ENCODE results near the gene SFXN5.

SFXN5 gene

DNA sequence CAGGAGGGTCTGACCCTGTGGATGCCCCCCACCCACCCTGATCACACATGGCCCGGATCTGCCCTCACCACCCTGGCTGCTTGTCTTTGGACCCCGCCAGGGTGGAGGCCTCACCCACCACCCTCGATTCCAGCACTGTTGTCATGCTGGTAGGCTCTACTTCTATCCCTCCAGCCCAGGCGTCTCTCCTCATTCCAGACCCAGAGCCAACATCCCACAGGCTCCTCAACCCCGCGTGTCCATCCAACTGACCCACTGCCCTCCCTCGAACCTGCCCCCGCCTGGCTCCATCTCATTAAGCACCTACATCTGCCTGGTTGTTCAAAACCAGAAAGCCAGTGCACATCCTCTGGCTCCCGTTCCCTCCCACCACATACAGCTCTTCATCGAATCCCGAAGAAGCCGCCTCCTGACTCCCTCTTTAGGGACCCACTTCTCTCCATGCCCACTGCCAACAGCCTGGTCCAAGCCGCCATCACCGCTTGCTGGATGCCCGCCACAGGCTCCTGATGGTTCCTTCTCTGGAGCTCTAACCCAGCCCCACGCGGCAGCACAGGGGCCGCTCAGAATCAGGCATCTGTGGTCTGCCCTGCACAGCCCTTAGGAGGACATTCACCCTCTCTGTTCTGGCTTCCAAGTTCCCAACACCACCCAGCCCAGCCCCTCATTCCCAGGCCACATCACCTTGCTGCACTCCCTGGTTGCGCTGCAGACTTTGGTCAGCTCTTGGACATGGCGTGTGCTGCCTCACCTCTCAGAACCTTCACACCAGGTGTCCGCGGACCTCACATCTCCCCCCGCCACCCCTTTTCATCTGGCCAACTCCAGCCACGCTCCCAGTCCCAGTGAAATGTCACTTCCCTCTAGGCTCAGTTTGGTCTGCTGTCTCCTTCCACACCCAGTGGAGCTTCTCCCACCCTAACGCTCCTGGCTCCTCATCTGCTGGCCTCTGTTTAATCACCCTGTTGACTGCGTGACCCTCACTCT lies 111.2 kb downstream of the SFXN5 start:
- TF ChIP-seq Cebpa-rat (IDR thresholded peaks at IDR 0.05), result no peak
- Histone ChIP-seq H3K4me1 (peaks cover 63% of the 10 kb centered on the region), H3K9me3 (no peaks in the 10 kb centered on the region), H3K27ac (peak overlapping the region; percentile 60; the same call in 1 of the 2 replicates), H3K4me2 (peak overlapping the region; percentile 81), H3K4me3 (no peak overlapping the region), H3K9ac (peak overlapping the region; percentile 4; the same call in 1 of the 2 replicates), H4K20me1 (peaks cover 10% of the 10 kb centered on the region; the same call in 1 of the 2 replicates), H3K36me3 (no peaks in the 10 kb centered on the region), H3K27me3 (no peaks in the 10 kb centered on the region)

DNA sequence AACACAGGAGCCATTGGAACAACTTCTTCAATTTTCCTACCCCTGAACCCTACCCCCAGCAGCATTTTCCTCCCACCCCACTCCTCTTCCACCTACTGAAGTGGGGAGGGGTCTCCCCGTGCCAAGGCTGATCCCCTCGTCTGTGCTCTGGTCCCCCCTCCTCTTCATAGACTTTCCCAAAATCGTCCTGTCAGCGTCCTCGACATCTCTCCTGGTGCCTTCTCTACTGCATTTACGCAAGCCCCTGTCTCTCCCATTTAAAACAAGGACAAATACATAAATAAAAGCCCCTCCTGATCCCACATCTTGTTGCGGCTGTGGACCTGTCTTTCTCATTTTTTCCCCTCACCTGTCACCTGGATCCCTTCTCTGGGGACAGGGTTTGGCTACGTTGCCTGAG lies 112.0 kb downstream of the SFXN5 start:
- Histone ChIP-seq H3K4me2 (no peak overlapping the region), H3K27me3 (no peaks in the 10 kb centered on the region), H3K36me3 (no peaks in the 10 kb centered on the region), H3K9ac (no peak overlapping the region), H3K4me1 (peaks cover 63% of the 10 kb centered on the region), H3K4me3 (no peak overlapping the region), H3K9me3 (no peaks in the 10 kb centered on the region), H3K27ac (no peak overlapping the region), H4K20me1 (peaks cover 10% of the 10 kb centered on the region; the same call in 1 of the 2 replicates)
- no peak for TF ChIP-seq Cebpa-rat (IDR thresholded peaks at IDR 0.05)

DNA sequence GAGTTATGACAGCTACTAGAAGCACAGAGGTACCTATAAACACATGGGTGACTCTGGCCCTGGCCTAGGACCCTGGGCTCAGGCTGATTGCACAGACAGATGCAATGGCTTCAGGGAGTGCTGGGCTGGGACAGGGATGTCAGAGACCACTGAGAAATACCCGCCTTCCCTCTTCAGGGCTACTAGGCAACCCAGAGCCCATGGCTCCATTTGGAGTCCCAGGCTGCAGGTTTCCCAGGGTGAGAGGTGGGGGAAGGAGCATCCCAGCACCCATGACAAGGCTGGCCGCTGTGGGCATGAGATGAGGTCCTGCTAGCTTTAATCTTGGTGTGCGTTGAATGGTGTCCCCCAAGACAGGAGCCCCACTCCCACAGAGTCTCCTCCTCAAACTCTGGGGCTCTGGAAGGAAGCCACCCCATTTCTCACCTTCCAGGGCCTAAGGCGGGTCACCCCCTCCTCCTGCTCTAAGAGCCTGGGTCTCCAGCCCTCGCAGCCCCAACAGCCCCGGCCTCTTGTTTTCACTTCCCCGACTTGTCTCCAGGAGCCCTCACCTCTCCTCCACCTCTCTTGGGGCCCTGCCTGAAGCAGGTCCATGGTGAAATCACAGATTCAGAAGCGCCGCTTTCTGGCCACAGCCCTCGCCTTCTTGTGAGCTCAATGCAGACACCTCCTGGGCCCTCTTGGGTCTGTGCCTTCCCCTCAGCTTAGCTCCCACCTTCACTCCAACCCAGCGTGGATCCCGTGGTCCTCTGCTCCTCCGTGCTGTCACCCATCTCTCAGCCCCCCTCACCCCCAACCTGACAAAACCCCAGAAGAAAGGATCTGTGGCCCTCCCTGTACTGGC lies 112.7 kb downstream of the SFXN5 start:
- peaks cover 10% of the 10 kb centered on the region; the same call in 1 of the 2 replicates for H4K20me1 ChIP-seq
- no peak overlapping the region for H3K9ac ChIP-seq
- no peak overlapping the region for H3K4me3 ChIP-seq
- no peaks in the 10 kb centered on the region for H3K9me3 ChIP-seq
- no peak overlapping the region for H3K4me2 ChIP-seq
- H3K36me3 ChIP-seq, result no peaks in the 10 kb centered on the region
- TF ChIP-seq Cebpa-rat (IDR thresholded peaks at IDR 0.05), result no peak
- H3K4me1 ChIP-seq, result peaks cover 63% of the 10 kb centered on the region
- H3K27ac ChIP-seq, result no peak overlapping the region
- H3K27me3 ChIP-seq, result no peaks in the 10 kb centered on the region

DNA sequence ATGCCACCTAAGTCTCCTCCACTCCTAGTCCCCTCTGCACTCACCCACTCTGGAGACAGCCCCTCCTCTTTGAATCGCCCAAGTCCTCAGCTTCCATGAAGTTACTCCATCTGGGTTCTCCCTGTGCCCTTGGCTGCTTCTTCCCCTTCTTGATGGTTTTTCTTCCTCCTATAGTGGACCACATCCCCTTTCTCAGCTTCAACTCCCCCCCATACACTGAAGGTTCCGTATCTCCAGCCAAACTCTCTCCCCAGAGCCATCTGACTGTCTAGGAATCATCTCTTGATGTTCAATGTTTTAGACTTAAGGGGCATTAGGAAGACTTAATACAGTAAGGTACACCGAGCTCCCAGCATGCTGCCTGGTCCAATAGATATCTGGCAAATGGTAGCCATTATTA lies 114.6 kb downstream of the SFXN5 start:
- peak overlapping the region; percentile 2; the same call in 1 of the 2 replicates for H3K4me2 ChIP-seq

DNA sequence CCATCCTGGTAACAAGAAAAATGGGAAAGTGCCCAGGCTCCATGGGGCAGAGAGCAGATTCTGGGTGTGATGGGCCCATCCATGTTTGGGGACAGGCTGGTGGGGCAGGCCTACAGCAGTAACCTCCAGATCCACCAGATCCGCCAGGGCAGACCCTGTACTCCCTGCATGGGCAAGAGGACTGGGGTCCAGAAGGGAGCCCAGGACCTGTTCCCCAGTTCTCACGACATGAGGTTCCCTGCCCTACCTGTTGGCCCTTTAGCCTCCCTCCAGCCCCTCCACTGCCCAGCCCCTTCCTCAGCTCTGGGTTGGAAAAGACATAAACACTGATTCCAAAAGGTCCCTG lies 115.5 kb downstream of the SFXN5 start:
- H3K9ac ChIP-seq, result no peak overlapping the region
- no peak for TF ChIP-seq Cebpa-rat (IDR thresholded peaks at IDR 0.05)
- H3K27ac ChIP-seq, result no peak overlapping the region; the same call in 1 of the 2 replicates
- H4K20me1 ChIP-seq, result no peaks in the 10 kb centered on the region
- H3K36me3 ChIP-seq, result no peaks in the 10 kb centered on the region
- H3K4me3 ChIP-seq, result no peak overlapping the region
- peaks cover 50% of the 10 kb centered on the region for H3K4me1 ChIP-seq
- H3K9me3 ChIP-seq, result no peaks in the 10 kb centered on the region
- peak overlapping the region; percentile 94 for H3K4me2 ChIP-seq
- no peaks in the 10 kb centered on the region for H3K27me3 ChIP-seq

More for the DNA sequence above, 114.6 kb downstream of the SFXN5 start:
- no peaks in the 10 kb centered on the region for H3K36me3 ChIP-seq
- H4K20me1 ChIP-seq, result peaks cover 9% of the 10 kb centered on the region; the same call in 1 of the 2 replicates
- H3K27ac ChIP-seq, result no peak overlapping the region
- H3K4me1 ChIP-seq, result peaks cover 56% of the 10 kb centered on the region
- no peak overlapping the region for H3K9ac ChIP-seq
- H3K9me3 ChIP-seq, result no peaks in the 10 kb centered on the region
- TF ChIP-seq Cebpa-rat (IDR thresholded peaks at IDR 0.05), result no peak
- H3K27me3 ChIP-seq, result no peaks in the 10 kb centered on the region
- H3K4me3 ChIP-seq, result no peak overlapping the region

DNA sequence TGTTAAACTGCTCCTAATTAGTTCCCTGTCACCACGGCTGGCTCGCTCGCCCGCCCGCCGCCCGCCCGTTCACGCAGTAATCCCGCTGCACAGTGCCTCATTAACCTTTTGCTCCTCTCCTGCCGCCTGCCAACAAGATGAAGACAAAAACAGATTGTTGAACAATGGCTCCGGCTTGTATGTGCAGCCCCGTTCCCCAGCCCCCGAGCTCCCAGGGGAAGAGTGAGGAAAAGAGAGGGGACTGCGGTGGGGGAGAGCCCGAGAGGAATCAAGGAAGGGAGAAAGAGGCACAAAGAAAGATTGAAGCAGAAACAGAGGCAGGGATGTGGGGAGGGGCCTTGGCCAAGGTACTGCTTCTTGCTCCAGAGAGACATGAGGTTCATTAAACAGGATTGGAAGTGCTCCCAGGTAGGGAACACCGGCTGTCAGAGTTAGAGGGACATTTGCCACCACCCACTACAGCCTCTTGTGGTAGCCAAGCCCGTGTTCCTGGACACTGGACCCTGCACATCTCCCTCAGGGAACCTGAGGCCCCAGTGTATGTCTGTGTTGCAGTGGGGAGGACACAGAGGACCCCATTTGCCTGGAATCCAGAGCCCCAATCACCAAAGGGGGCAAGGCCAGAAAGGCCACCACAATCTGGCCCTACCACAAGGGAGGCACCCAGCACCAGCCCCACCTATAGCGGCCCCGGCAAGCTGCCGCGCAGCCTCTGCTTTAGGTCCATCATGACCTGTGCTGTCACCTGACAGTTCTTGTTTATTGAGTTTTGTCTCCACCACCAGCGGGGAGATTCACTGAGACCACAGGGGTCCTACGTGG lies 116.1 kb downstream of the SFXN5 start:
- Histone ChIP-seq H3K4me2 (peak overlapping the region; percentile 94), H3K27me3 (no peaks in the 10 kb centered on the region)

DNA sequence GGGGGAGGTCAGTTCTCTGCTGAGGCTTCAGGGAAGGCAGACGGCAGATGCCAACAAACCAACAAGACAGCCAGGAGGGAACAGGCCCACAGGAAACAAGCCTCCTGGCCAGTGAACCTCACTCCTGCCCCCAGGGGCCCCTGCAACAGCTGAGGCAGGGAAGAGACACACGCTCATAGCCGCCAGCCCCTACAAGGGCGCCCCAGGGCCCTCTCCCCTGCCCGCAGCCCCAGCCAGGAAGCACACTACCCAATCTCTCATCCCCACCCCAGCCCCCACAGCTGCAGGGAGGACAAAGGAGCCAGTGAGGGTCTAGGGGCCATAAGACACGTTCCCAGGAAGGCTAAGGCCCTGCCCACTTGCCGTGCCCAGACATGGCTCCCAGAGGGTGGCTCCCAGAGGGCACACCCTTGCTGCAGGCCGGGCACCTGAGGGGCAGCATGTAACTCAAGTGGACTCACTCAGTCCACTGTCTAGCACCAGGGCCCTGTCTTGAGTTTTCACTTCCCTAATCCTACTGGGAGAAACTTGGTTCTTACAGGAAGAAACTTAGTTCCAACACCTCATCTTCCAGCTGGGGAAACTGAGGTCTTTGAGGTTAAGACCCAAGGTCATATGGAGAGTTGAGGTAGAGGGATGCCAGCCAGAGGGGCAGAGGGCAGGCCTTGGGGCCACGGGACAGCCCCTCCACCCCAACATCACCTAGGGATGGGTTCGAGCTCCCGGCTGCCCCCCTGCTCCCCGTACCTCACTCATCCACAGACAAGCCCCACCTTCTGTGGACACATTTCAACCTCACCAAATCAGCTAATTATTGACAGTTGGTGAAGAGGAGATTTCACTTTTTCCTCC lies 116.9 kb downstream of the SFXN5 start:
- peak overlapping the region; percentile 68 for H3K9ac ChIP-seq
- no peaks in the 10 kb centered on the region for H3K9me3 ChIP-seq
- H3K4me2 ChIP-seq, result peak overlapping the region; percentile 94
- no peaks in the 10 kb centered on the region for H4K20me1 ChIP-seq
- H3K4me1 ChIP-seq, result peaks cover 39% of the 10 kb centered on the region
- H3K4me3 ChIP-seq, result peak overlapping the region; percentile 47
- H3K36me3 ChIP-seq, result no peaks in the 10 kb centered on the region
- H3K27ac ChIP-seq, result peak overlapping the region; percentile 86
- no peaks in the 10 kb centered on the region for H3K27me3 ChIP-seq
- TF ChIP-seq Cebpa-rat (IDR thresholded peaks at IDR 0.05), result no peak

More for the DNA sequence above, 116.1 kb downstream of the SFXN5 start:
- Histone ChIP-seq H3K36me3 (no peaks in the 10 kb centered on the region), H3K27ac (peak overlapping the region; percentile 86), H3K9me3 (no peaks in the 10 kb centered on the region), H4K20me1 (no peaks in the 10 kb centered on the region), H3K9ac (peak overlapping the region; percentile 68; the same call in 1 of the 2 replicates), H3K4me3 (peak overlapping the region; percentile 47), H3K4me1 (peaks cover 44% of the 10 kb centered on the region)
- no peak for TF ChIP-seq Cebpa-rat (IDR thresholded peaks at IDR 0.05)

DNA sequence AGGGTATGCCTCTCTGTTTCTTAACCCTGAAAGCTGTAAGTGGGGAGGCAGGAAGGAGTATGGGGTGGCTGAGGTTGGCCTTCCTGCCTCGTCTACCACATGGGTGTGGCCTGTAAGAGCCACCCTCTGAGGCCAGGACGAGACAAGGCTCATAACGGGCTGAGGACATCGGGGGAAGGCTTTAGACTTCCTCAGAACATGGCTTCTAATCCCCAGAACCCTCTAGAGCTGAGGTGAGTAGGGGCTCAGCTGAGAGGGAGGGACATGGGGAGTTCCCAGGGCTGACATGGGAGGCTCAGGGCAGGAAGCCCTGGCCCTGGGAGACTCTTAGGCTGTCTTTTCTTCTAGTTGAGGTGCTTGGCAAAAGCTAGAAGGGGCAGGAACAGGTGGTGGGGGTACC lies 117.5 kb downstream of the SFXN5 start:
- Histone ChIP-seq H3K4me2 (peak overlapping the region; percentile 94), H3K4me1 (peaks cover 41% of the 10 kb centered on the region), H3K27ac (peak overlapping the region; percentile 86), H3K36me3 (no peaks in the 10 kb centered on the region), H4K20me1 (no peaks in the 10 kb centered on the region), H3K27me3 (no peaks in the 10 kb centered on the region), H3K9me3 (no peaks in the 10 kb centered on the region), H3K9ac (peak overlapping the region; percentile 68), H3K4me3 (peak overlapping the region; percentile 47)
- TF ChIP-seq Cebpa-rat (IDR thresholded peaks at IDR 0.05), result no peak
